ENCODE results near the gene TUBB2A. TPM values are rescaled to one million over a fixed set of nuclear protein-coding genes. Genes with fewer than 3 reads are reported as not detected.
"Not testable (repeated sequence)": the region's sequence is repeated elsewhere in the genome, so short reads cannot be mapped to it uniquely, and the experiment has no call there.

TUBB2A gene
- total and polyA plus RNA-seq, 5 donors from 2014 or later = 4.8 to 48.0 (median 6.9) TPM

DNA sequence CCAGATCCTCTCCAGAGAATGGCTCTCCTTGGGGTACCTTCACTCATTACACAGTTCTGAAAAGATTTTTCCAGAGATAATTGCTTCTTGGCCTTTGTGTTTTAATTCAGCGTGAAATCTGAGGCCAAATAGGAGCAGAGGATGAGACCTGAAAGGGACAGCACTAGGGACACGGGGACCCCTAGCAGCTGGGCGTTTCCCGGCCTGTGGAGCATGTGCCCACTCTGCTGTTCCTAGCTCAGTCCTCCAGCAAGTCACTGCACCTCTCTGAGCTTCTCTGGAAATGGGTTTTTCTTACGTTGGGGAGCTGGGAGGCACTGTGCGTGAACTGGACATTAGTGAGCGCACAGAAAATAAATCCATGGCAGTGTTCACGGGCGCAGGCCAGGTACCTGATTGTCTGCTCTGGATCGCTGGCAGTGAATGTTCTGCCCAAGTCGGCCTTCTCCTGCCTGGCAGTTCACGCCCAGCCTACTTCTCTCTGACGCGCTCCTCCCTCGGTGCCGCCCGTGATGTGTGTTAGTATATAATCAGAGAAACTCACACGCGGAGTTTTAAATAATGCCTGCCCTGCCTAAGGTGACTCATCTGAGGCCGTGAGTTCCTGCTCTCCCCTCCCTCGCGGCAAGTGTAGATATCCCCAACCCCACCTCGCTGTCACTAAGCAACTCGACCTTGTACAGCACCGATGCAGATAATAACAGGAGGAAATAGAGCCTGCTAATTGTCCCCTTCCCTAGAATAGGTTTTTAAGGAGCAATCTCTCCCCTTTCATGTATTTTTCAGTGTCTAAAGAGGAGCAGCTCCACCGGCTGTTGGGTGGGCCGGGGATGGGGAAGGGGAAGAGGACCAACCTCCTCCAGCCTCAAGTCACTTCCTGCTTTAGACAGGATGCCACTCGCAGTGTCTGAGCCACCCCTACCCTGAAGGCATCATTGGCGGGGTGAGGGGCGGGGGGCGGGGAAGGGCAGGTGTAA, 2.7 kb upstream of the TUBB2A start:
- H3K27me3 Mint-ChIP-seq = peaks cover 4% of the 10 kb centered on the region
- no peaks in the 10 kb centered on the region for H3K9me3 ChIP-seq (ENCODE audit: control insufficient read depth in 2 of 2, low read length in 2 of 2)
- H3K36me3 ChIP-seq (ENCODE audit: control insufficient read depth, insufficient read depth, low read length) = no peaks in the 10 kb centered on the region
- peaks cover 51% of the 10 kb centered on the region for H3K4me1 ChIP-seq (ENCODE audit: control insufficient read depth, insufficient read depth, low read length, poor library complexity, severe bottlenecking)
- peaks cover 0 to 3% (median 0%) of the 10 kb centered on the region in 7 donors for H3K9me3 Mint-ChIP-seq
- ATAC-seq (ENCODE audit: low read depth in 2 of 2) = peak; percentile 78 to 81
- no peaks in the 10 kb centered on the region for H3K27me3 ChIP-seq (ENCODE audit: control insufficient read depth, insufficient read depth, low read length)
- H3K4me3 ChIP-seq (ENCODE audit: low read depth, low read length) = peak overlapping the region; percentile 47
- H3K27ac ChIP-seq (ENCODE audit: insufficient read depth, low read length, poor library complexity, severe bottlenecking) = peak overlapping the region; percentile 76
- peaks cover 5% of the 10 kb centered on the region for H3K36me3 Mint-ChIP-seq
- H3K27ac Mint-ChIP-seq = peak overlapping the region; percentile 60 to 96 (median 94)
- H3K4me1 Mint-ChIP-seq = peaks cover 10 to 62% (median 27%) of the 10 kb centered on the region in 4 donors
- DNase-seq = peak; percentile 62 to 79 (median 69)
- H3K4me3 Mint-ChIP-seq = peak overlapping the region; percentile 69 to 93 (median 80)

DNA sequence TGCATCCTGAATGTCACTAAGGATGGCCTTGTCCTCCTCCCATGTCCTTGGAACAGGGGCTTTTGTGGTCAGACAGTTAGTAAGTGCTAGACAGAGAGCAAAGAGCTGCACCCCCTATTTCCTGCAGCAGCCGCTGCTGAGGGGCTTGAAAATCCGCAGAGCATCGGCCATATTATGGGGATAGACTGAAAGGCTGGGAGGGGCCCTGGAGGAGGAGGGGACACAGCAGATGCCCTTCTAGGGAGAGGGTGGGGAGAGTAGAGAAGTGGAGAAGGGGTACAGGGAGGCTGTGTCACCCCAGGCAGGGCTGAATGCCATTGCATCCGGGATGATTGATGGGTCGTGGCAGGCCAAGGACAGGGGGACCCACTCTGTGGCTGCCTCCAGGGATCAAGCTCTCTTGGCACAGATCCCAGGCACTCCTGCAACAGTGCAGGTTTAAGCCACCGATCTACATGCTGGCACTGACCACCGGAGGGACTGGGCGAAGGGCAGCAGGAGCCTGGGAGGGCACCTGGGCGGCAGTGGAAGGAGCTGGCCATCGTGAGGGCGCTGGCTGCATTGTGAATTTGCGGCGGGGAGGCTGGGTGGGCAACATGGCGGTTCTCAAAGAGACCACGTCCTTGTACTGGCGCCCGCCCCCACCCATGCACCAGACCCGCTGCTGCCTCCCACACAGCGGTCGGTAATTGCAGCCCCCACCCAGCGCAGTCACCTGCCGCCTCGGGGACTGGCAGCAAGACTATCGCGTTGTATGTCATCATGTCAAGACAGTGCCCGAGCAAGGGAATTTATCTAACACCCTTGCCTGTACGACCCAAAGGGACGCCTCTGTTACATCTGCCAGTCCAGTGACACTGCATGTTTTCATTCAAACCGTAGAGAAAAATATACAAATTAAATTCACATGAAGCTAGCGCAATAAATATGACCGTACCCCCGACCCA, 887 bp downstream of the TUBB2A start:
- H3K27me3 ChIP-seq (ENCODE audit: control insufficient read depth, insufficient read depth, low read length); H3K36me3 ChIP-seq (ENCODE audit: control insufficient read depth, insufficient read depth, low read length); H3K27me3 Mint-ChIP-seq; H3K9me3 Mint-ChIP-seq; H3K9me3 ChIP-seq (ENCODE audit: control insufficient read depth in 2 of 2, low read length in 2 of 2); ATAC-seq (ENCODE audit: low read depth in 2 of 2): not testable (repeated sequence)
- peaks cover 14% of the 10 kb centered on the region for H3K36me3 Mint-ChIP-seq
- peaks cover 6 to 45% (median 19%) of the 10 kb centered on the region in 4 donors for H3K4me1 Mint-ChIP-seq
- Histone ChIP-seq H3K4me1 (ENCODE audit: control insufficient read depth, insufficient read depth, low read length, poor library complexity, severe bottlenecking) (peaks cover 38% of the 10 kb centered on the region), H3K4me3 (ENCODE audit: low read depth, low read length) (peak overlapping the region; percentile 80), H3K27ac (ENCODE audit: insufficient read depth, low read length, poor library complexity, severe bottlenecking) (peak overlapping the region; percentile 81)
- H3K27ac Mint-ChIP-seq = peak overlapping the region; percentile 92 to 96 (median 94)
- DNase-seq = peak in 1 of 3 donors; percentile 44
- peak overlapping the region; percentile 88 to 96 (median 91) for H3K4me3 Mint-ChIP-seq

DNA sequence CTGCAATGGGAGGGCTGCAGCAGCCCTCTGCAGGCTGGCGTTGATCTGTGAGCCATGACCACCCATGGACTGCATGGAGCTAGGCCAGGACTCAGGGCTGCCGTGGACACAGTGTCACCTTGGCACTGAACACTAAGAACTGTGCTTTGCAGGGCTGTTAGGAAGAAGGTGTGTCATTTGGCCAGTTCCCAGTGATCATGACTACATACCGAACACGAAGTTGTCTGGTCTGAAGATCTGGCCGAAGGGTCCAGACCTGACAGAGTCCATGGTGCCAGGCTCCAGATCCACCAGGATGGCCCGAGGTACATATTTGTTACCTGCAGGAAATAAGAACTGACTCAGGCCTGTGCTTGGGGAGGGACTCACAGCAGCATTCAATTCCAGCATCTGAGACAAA, 1.9 kb downstream of the TUBB2A start:
- not testable (repeated sequence) for H3K27me3 ChIP-seq (ENCODE audit: control insufficient read depth, insufficient read depth, low read length); H3K9me3 Mint-ChIP-seq; H3K27ac ChIP-seq (ENCODE audit: insufficient read depth, low read length, poor library complexity, severe bottlenecking); ATAC-seq (ENCODE audit: low read depth in 2 of 2); DNase-seq; H3K27me3 Mint-ChIP-seq; H3K9me3 ChIP-seq (ENCODE audit: control insufficient read depth in 2 of 2, low read length in 2 of 2); H3K36me3 ChIP-seq (ENCODE audit: control insufficient read depth, insufficient read depth, low read length); H3K4me3 ChIP-seq (ENCODE audit: low read depth, low read length)
- H3K4me1 ChIP-seq (ENCODE audit: control insufficient read depth, insufficient read depth, low read length, poor library complexity, severe bottlenecking) = peaks cover 31% of the 10 kb centered on the region
- H3K36me3 Mint-ChIP-seq = peaks cover 18% of the 10 kb centered on the region
- peak overlapping the region; percentile 81 to 91 (median 90) for H3K4me3 Mint-ChIP-seq
- H3K4me1 Mint-ChIP-seq = peaks cover 0 to 36% (median 15%) of the 10 kb centered on the region in 4 donors
- H3K27ac Mint-ChIP-seq = peak overlapping the region in 2 of 3 donors; percentile 82 to 94

DNA sequence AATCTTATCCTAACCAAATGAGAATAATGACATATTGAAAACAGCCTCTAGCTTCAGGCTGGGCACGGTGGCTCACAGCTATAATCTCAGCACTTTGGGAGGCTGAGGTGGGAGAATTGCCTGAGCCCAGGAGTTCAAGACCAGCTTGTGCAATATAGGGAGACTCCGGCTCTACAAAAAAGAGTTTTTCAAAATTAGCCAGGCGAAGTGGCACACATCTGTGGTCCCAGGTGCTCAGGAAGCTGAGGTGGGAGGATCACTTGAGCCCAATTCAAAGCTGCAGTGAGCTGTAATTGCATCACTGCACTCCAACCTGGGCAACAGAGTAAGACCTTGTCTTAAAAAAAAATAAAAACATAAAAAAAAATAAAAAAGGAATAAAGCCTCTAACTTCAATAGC, 4.7 kb downstream of the TUBB2A start:
- DNase-seq (no peak), ATAC-seq (ENCODE audit: low read depth in 2 of 2) (no peak)
- Mint-ChIP-seq H3K36me3 (peaks cover 23% of the 10 kb centered on the region), H3K27me3 (peaks cover 4% of the 10 kb centered on the region), H3K9me3 (peaks cover 0 to 2% (median 0%) of the 10 kb centered on the region in 7 donors), H3K4me3 (peak overlapping the region in 1 of 4 donors; percentile 67), H3K4me1 (peaks cover 0 to 14% (median 1%) of the 10 kb centered on the region in 4 donors), H3K27ac (no peak overlapping the region)
- Histone ChIP-seq H3K4me1 (ENCODE audit: control insufficient read depth, insufficient read depth, low read length, poor library complexity, severe bottlenecking) (peaks cover 9% of the 10 kb centered on the region), H3K36me3 (ENCODE audit: control insufficient read depth, insufficient read depth, low read length) (peaks cover 6% of the 10 kb centered on the region), H3K27ac (ENCODE audit: insufficient read depth, low read length, poor library complexity, severe bottlenecking) (no peak overlapping the region), H3K9me3 (ENCODE audit: control insufficient read depth in 2 of 2, low read length in 2 of 2) (peaks cover 0 to 4% of the 10 kb centered on the region in 2 experiments), H3K27me3 (ENCODE audit: control insufficient read depth, insufficient read depth, low read length) (no peaks in the 10 kb centered on the region), H3K4me3 (ENCODE audit: low read depth, low read length) (no peak overlapping the region)

DNA sequence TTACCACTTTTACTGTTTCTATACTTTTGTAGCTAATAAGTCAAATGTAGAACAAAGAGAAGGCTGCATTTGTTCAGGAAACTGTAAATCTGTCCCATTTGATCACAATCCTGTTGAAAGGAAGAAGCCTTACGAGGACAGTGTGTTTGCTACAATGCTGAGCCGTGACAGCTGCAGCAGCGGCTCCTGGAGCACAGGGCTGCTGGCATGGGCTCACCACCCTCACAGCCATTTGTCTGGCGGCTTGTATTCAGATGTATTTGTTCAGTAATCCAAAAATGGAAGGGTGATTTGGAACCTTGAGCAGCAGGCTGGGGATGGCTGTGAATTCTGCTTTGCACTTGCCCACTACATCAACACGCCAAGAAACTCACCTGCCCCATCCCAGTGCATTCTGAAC, 5.7 kb downstream of the TUBB2A start:
- H3K27me3 Mint-ChIP-seq = peaks cover 1% of the 10 kb centered on the region
- H3K4me1 Mint-ChIP-seq = peaks cover 0 to 11% (median 1%) of the 10 kb centered on the region in 4 donors
- Histone ChIP-seq H3K9me3 (ENCODE audit: control insufficient read depth in 2 of 2, low read length in 2 of 2) (peaks cover 0 to 5% of the 10 kb centered on the region in 2 experiments), H3K4me3 (ENCODE audit: low read depth, low read length) (no peak overlapping the region), H3K4me1 (ENCODE audit: control insufficient read depth, insufficient read depth, low read length, poor library complexity, severe bottlenecking) (peaks cover 3% of the 10 kb centered on the region), H3K27me3 (ENCODE audit: control insufficient read depth, insufficient read depth, low read length) (no peaks in the 10 kb centered on the region), H3K27ac (ENCODE audit: insufficient read depth, low read length, poor library complexity, severe bottlenecking) (no peak overlapping the region), H3K36me3 (ENCODE audit: control insufficient read depth, insufficient read depth, low read length) (peaks cover 6% of the 10 kb centered on the region)
- ATAC-seq (ENCODE audit: low read depth in 2 of 2) = no peak
- DNase-seq = no peak
- H3K9me3 Mint-ChIP-seq = peaks cover 0 to 2% (median 0%) of the 10 kb centered on the region in 7 donors
- H3K4me3 Mint-ChIP-seq = no peak overlapping the region
- peaks cover 27% of the 10 kb centered on the region for H3K36me3 Mint-ChIP-seq
- no peak overlapping the region for H3K27ac Mint-ChIP-seq

DNA sequence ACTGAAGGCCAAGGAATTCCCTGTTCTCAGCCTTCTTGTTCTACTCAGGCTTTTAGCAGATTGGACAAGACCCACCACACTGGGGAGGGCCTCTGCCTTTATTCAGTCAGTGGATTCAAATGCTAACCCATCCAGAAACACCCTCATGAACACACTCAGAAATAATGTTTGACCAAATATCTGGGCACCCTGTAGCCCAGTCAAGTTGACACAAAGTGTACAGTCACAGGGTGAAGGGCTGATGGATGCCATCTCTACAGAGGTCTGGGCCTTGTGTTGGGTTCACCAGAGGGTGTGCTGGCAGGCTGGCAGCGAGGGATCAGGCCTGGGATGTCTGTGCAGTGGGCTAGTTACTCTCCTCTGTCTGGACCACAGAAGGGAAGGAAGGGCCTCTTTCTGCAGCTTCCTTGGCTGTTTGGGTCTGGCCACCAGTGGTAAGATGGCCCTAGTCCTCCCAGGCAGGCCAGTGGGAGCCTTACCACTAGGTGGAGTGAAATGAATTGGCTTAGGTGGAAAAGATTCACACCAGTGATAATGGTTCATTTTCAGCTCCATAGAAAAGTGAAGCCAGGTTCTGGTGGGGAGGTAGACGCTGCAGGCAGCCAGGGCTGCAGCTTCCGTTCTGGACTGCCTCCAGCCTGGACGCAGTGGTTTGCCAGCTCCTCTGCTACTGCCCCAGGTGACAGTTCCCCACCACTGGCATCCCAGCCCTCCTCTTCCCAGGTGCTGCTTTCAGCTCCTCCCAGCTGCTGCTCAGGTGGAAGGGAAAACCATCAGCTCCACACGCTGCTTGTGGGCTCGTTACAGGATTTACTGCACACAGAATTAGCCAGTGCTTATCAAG, 9.2 kb downstream of the TUBB2A start:
- peaks cover 25% of the 10 kb centered on the region for H3K36me3 Mint-ChIP-seq
- no peak for DNase-seq
- no peak overlapping the region for H3K27ac Mint-ChIP-seq
- Histone ChIP-seq H3K4me3 (ENCODE audit: low read depth, low read length) (no peak overlapping the region), H3K36me3 (ENCODE audit: control insufficient read depth, insufficient read depth, low read length) (peaks cover 6% of the 10 kb centered on the region), H3K27me3 (ENCODE audit: control insufficient read depth, insufficient read depth, low read length) (no peaks in the 10 kb centered on the region), H3K9me3 (ENCODE audit: control insufficient read depth in 2 of 2, low read length in 2 of 2) (peaks cover 0 to 5% of the 10 kb centered on the region in 2 experiments), H3K4me1 (ENCODE audit: control insufficient read depth, insufficient read depth, low read length, poor library complexity, severe bottlenecking) (no peaks in the 10 kb centered on the region), H3K27ac (ENCODE audit: insufficient read depth, low read length, poor library complexity, severe bottlenecking) (no peak overlapping the region)
- no peak for ATAC-seq (ENCODE audit: low read depth in 2 of 2)
- H3K9me3 Mint-ChIP-seq = no peaks in the 10 kb centered on the region
- no peaks in the 10 kb centered on the region for H3K27me3 Mint-ChIP-seq
- peak overlapping the region in 1 of 4 donors; percentile 17 for H3K4me3 Mint-ChIP-seq
- peaks cover 0 to 5% (median 0%) of the 10 kb centered on the region in 4 donors for H3K4me1 Mint-ChIP-seq
